Stimulated activated naive CD4-positive, alpha-beta T cell (primary cell): ENCODE data around the gene AGFG2.
"Not testable (repeated sequence)": the region's sequence is repeated elsewhere in the genome, so short reads cannot be mapped to it uniquely, and the experiment has no call there.

ENCODE experiments used
- DNase-seq, 6 experiments: peaks; one replicate each; lab custom pipeline; 2025; lab: John Stamatoyannopoulos, UW

Gene AGFG2, protein sequence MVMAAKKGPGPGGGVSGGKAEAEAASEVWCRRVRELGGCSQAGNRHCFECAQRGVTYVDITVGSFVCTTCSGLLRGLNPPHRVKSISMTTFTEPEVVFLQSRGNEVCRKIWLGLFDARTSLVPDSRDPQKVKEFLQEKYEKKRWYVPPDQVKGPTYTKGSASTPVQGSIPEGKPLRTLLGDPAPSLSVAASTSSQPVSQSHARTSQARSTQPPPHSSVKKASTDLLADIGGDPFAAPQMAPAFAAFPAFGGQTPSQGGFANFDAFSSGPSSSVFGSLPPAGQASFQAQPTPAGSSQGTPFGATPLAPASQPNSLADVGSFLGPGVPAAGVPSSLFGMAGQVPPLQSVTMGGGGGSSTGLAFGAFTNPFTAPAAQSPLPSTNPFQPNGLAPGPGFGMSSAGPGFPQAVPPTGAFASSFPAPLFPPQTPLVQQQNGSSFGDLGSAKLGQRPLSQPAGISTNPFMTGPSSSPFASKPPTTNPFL

DNA sequence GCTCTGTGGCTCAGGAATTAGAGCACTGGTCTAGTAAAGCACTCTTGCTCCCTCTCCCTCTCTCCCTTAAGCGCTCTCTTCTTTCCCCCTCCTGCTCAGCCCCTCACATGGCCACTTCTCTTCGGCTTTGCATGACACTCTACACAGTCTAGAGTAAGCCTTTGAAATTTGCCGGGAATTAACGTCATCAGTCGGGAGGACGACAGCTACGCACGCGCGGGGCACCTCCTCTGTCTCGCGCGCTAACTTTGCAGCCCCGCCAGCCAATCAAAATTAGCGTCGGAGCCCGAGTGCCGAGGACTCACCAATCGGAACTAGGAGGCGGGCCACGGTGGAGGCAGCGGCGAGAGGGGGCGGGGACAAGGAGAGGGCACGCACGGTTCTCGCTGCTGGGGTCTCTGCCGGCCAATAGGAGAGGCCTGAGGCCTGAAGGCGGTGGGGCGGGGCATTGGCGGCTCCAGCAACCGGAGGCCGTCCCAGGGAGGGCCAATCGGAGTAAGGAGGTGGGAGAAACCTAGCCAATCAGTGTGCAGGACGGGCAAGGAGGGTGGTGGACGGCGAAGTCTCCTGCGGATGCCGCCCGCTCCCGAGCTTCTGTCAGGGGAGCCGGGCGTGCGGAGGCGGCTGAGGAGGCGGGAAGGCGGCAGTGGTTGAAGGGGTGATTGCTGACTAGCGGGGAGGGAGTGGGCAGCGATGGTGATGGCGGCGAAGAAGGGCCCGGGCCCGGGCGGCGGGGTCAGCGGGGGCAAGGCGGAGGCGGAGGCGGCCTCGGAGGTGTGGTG is at the start of gene AGFG2:
TSS of gene AGFG2 (plus strand) at position 550 of the 782 bp plus-strand sequence. CDS start at position 694, 144 bp downstream.
- peak; percentile 98 to 100 (median 100) for DNase-seq

- DNase-seq: peak in 5 of 6 experiments; percentile 15 to 34 (median 27)
These were observed 49.2 kb upstream of the AGFG2 start for GRCh38 chr7:100489824-100490223.

GRCh38 chr7:100490483-100491191 is 48.4 kb upstream of the AGFG2 start:
- DNase-seq: no peak

GRCh38 chr7:100491192-100491578 is 47.8 kb upstream of the AGFG2 start:
- DNase-seq: no peak

DNA sequence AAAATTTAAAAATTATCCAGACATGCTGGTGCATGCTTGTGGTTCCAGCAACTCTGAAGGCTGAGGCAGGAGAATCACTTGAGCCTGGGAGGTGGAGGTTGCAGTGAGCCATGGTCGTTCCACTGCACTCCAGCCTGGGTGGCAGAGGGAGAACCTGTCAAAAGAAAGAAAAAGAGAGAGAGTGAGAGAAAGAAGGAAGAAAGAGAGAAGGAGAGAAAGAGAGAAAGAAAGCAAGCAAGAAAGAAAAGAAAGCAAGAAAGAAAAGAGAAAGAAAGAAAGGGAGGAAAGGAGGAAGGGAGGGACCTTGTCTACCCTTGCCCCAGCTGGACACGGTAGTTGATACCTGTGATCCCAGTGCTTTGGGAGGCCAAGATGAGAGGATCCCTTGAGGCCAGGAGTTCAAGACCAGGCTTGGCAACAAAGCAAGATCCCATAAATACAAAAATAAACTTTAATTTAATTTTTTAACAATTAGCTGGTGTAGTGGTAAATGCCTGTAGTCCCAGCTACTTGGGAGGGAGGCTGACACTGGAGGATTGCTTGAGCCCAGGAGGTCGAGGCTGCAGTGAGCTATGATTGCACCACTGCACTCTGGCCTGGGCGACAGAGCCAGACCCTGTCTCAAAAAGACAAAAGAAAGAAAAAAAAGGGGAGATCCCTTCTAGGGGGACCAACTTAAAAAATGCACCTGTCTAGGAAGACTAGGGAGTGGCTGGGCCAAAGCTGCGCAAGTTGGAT is 46.1 kb upstream of the AGFG2 start:
- no peak for DNase-seq

DNA sequence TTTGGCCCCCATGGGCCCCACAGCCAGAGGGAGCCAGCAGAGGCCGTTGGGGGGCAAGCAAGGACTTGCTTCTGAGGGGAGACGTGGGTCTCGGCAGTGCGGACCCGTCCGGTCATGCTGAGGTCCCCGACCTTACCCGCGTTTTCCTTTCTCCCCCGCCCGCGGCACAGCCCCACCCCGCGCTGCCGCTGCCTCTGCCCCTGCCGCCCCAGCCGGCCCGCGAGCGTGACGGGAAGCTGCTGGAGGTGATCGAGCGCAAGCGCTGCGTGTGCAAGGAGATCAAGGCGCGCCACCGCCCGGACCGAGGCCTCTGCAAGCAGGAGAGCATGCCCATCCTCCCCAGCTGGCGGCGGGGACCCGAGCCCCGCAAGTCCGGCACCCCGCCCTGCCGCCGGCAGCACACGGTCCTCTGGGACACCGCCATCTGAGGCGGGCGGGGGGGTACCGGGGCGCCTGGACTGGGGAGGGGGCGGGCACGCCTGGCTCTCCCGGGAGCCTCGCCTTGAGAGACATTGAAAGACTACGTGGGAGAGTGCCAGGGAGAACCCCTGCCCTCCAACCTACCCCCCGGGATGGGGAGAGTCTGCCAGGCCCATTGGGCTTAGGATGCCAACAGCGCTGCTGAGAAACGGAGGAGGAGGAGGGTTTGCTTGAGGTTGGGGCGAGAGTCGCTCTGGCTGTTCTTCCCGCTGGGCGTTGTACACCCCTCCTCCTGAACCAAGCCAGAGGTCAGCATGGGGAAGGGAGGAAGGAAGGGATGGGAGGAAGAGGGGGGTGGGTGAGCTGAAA is 45.3 kb upstream of the AGFG2 start:
- DNase-seq: peak; percentile 34 to 64 (median 42)

DNA sequence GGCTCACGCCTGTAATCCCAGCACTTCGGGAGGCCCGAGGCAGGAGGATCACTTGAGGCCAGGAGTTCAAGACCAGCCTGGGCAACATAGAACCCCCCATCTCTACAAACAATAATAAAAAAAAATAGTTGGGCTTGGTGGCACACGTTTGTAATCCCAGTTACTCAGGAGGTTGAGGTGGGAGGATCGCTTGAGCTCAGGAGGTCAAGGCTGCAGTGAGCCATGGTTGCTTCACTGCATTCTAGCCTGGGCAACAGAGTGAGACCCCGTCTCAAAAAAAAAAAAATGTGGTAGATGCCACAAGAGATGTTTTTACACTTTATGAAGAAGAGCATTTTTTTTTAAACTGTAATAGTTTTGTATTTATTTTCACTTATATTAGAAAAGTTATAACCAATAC is 42.5 kb upstream of the AGFG2 start:
- no peak for DNase-seq

GRCh38 chr7:100500743-100501142 is 38.3 kb upstream of the AGFG2 start:
- DNase-seq: not testable (repeated sequence)

- DNase-seq: not testable (repeated sequence)
These were observed 35.0 kb upstream of the AGFG2 start for GRCh38 chr7:100504031-100504430.

GRCh38 chr7:100504887-100505611 is 34.0 kb upstream of the AGFG2 start:
- DNase-seq: no peak

GRCh38 chr7:100506356-100506923 is 32.6 kb upstream of the AGFG2 start:
- DNase-seq: no peak

GRCh38 chr7:100509231-100509630 is 29.8 kb upstream of the AGFG2 start:
- no peak for DNase-seq

DNA sequence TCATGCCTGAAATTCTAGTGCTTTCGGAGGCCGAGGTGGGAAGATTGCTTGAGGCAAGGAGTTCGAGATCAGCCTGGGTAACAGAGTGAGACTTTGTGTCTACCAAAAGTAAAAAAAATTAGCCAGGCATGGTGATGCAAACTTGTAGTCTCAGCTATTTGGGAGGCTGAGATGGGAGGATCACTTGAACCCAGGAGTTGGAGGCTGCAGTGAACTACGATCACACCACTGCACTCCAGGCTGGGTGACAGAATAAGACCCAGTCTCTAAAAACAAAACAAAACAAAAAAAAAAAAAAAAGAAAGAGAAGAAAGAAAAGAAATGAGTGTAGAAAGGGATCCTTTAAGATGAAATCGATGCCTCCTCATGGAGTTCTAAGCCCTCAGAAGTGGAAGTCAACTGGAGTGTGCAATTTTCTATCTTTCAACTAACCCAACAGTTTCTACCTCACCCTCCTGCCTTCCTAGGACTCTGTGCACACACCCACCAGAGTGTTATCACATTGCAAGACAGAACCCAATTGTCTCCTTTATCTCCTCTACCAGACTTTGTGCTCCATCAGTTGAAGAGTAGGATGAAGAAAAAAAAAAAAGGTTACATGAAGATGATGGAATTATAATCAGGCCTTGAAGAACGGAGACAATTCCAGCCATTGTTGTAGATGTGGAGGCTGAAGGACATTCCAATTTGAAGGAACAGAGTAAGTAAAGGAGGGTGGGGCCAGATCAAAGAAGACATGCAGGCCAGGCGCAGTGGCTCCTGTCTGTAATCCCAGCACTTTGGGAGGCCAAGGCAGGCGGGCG is 28.4 kb upstream of the AGFG2 start:
- DNase-seq: no peak

DNA sequence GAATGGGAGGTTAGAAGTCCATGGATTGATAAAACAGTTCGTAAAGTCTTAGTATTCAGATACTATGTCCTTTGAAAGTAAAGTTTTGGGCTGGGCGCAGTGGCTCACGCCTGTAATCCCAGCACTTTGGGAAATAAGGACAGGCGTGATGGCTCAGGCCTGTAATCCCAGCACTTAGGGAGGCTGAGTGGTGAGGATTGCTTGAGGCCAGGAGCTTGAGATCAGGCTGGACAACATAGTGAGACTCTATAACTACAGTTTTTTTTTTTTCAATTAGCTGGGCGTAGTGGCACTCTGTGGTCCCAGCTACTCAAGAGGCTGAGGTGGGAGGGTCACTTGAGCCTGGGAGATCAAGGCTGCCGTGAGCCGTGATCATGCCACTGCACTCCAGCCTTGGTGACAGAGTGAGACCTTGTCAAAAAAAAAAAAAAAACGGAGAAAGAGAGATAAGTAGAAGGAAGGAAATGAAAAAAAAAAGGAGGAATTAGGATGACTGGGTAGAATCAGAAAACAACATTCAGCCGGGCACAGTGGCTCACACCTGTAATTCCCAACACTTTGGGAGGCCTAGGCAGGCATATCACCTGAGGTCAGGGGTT is 25.7 kb upstream of the AGFG2 start:
- no peak for DNase-seq

- no peak for DNase-seq
These were observed 23.9 kb upstream of the AGFG2 start for GRCh38 chr7:100515072-100515532.

DNA sequence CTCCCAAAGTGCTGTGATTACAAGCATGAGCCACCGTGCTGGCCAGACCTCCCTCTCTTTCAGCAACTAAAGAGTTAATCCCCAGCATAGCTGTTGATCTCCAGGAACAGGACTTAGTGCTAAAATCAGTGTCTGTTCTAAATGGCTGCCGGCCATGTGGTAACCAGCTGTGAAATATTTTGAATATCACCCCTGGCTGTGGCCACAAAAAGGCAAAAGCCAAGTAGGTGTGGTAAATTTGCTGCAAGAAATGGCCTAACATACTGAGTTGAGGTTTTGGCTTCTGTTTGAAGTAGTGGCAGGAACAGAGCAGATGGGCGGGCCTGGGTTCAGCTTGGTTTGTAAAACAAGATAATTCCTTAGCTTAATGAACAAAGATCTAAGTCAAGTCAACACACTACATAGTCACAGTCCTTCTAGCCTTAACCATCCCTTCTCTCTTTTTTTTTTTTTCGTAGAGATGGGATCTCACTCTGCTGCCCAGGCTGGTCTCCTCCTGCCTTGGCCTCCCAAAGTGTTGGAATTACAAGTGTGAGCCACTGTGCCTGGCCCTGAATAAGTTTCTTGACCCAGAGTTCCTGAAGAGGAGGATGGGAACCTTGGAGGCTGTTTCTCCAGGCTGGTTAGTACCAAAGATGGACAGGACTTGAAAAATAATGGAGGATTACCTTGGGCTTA is 22.7 kb upstream of the AGFG2 start:
- peak in 4 of 6 experiments; percentile 20 to 60 (median 52) for DNase-seq

- DNase-seq: no peak
These were observed 21.7 kb upstream of the AGFG2 start for GRCh38 chr7:100517305-100517704.

- no peak for DNase-seq
These were observed 19.4 kb upstream of the AGFG2 start for GRCh38 chr7:100519580-100519979.
